ENCODE measurements around the gene MYO1E.

- TF ChIP-seq CTCF (IDR thresholded peaks at IDR 0.05) (no peak), POLR2AphosphoS5 (IDR thresholded peaks at IDR 0.05) (no peak)
These were observed 77.2 kb downstream of the MYO1E start for GRCh38 chr15:59295261-59296001.

Measured in gastroesophageal sphincter (tissue), 3 donors.